Effector memory CD8-positive, alpha-beta T cell (primary cell): ENCODE measurements around the gene VCP.
A peak's percentile ranks its signal among the peaks of the same experiment; 100 is the strongest.
"Not testable (repeated sequence)": the region's sequence is repeated elsewhere in the genome, so short reads cannot be mapped to it uniquely, and the experiment has no call there.

Source experiments
- ATAC-seq: fragments of 150-1000 bp; cut with Tn5 transposase; replicated peaks from 2 replicates; pipeline ENCODE4 v1.10.0; 2021; ENCODE audit warnings: mild to moderate bottlenecking, moderate library complexity
- DNase-seq, 3 experiments: peaks; one replicate each; pipeline ENCODE4 v3.0.0; 2021
- H3K27ac Mint-ChIP-seq, 2 donors: one replicate each; pipeline ENCODE4 v1.8.0; 2022; ENCODE audit warnings: mild to moderate bottlenecking in 2 of 2, mixed read lengths in 2 of 2, moderate library complexity in 2 of 2
- H3K27me3 Mint-ChIP-seq, 2 donors: one replicate each; pipeline ENCODE4 v1.8.0; 2022; ENCODE audit warnings: mixed read lengths in 2 of 2
- H3K36me3 Mint-ChIP-seq: one replicate; pipeline ENCODE4 v1.8.0; 2022; ENCODE audit warnings: mild to moderate bottlenecking, moderate library complexity, mixed read lengths; ENCODE audit not compliant: insufficient read depth
- H3K4me1 Mint-ChIP-seq, 2 donors: one replicate each; pipeline ENCODE4 v1.8.0; 2022; ENCODE audit warnings: low read depth in 2 of 2, mixed read lengths in 2 of 2
- H3K4me3 Mint-ChIP-seq, 2 donors: one replicate each; pipeline ENCODE4 v1.8.0; 2022; ENCODE audit warnings: mild to moderate bottlenecking in 2 of 2, mixed read lengths in 2 of 2, moderate library complexity in 2 of 2
- H3K9me3 Mint-ChIP-seq, 2 donors: one replicate each; pipeline ENCODE4 v1.8.0; 2022; ENCODE audit warnings: mixed read lengths in 2 of 2

Gene VCP

DNA sequence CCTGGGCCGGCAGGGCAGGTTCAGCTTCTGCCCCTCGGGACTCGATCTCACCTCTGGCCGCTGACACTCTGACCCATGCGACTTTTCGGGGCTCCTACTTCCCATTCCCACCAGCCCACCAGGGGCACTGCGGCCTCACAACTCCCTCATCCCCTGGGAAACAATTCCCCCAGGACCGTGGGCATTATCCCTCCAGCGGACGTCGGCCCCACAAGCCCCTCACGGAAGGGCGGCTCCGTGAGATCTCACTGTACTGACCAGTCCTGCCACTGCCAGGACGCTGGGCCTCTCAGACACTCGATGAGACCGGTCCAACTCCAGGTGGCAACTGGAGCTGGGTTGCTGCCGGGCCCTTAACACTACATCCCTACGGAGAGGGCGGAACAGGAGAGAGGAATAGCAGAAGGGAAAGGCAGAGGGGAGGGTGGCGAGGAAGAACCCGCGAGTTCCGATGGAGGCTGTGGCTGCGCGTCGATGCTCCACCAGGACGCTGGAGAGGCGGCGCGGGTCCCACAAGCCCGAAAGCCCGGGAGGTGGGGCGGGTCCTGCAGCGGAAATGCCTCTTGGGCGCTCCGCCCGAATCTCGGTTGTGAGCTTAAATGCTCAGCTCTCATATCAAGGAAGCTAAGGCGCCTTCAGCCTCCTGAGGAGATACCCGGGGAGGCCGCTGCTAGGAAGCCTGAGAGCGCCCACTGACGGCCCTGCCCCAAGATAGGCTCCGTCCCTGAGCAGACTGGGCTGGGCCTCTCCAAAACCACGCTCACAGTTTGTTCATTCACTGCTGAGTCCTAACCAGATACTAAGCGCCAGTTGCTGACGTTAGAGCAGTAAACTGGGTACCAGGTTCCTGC is 36.3 kb downstream of the VCP start:
- H3K4me3 Mint-ChIP-seq = peak overlapping the region; percentile 54 to 70
- peak overlapping the region in 1 of 2 donors; percentile 39 for H3K27ac Mint-ChIP-seq

GRCh38 chr9:35033101-35033500 is 39.3 kb downstream of the VCP start:
- Mint-ChIP-seq H3K4me3 (no peak overlapping the region), H3K27me3 (no peaks in the 10 kb centered on the region), H3K4me1 (peaks cover 5 to 9% of the 10 kb centered on the region in 2 donors), H3K36me3 (peaks cover 7% of the 10 kb centered on the region), H3K9me3 (no peaks in the 10 kb centered on the region), H3K27ac (no peak overlapping the region)
- ATAC-seq = no peak
- no peak for DNase-seq

More for the DNA sequence above, 36.3 kb downstream of the VCP start:
- Mint-ChIP-seq H3K4me1 (peaks cover 5 to 9% of the 10 kb centered on the region in 2 donors), H3K27me3 (no peaks in the 10 kb centered on the region), H3K36me3 (peaks cover 9% of the 10 kb centered on the region), H3K9me3 (no peaks in the 10 kb centered on the region)
- DNase-seq (peak in 1 of 3 experiments; percentile 13), ATAC-seq (peak; percentile 75)

GRCh38 chr9:35029852-35030251 is 42.6 kb downstream of the VCP start:
- no peak for DNase-seq
- Mint-ChIP-seq H3K4me1 (no peaks in the 10 kb centered on the region), H3K36me3 (no peaks in the 10 kb centered on the region), H3K4me3 (no peak overlapping the region), H3K9me3 (no peaks in the 10 kb centered on the region), H3K27ac (no peak overlapping the region), H3K27me3 (no peaks in the 10 kb centered on the region)
- ATAC-seq = no peak

GRCh38 chr9:35029241-35029640 is 43.2 kb downstream of the VCP start:
- no peaks in the 10 kb centered on the region for H3K27me3 Mint-ChIP-seq
- H3K4me1 Mint-ChIP-seq = no peaks in the 10 kb centered on the region
- ATAC-seq (no peak), DNase-seq (no peak)
- no peaks in the 10 kb centered on the region for H3K9me3 Mint-ChIP-seq
- H3K36me3 Mint-ChIP-seq = no peaks in the 10 kb centered on the region
- H3K27ac Mint-ChIP-seq = no peak overlapping the region
- H3K4me3 Mint-ChIP-seq = no peak overlapping the region

- Mint-ChIP-seq H3K4me1 (no peaks in the 10 kb centered on the region), H3K27me3 (no peaks in the 10 kb centered on the region), H3K36me3 (no peaks in the 10 kb centered on the region), H3K27ac (no peak overlapping the region), H3K4me3 (no peak overlapping the region), H3K9me3 (no peaks in the 10 kb centered on the region)
- ATAC-seq (no peak), DNase-seq (no peak)
Observed at GRCh38 chr9:35028341-35028740, 44.1 kb downstream of the VCP start.

- Mint-ChIP-seq H3K27me3 (no peaks in the 10 kb centered on the region), H3K27ac (peak overlapping the region in 1 of 2 donors; percentile 8), H3K4me3 (no peak overlapping the region), H3K9me3 (no peaks in the 10 kb centered on the region), H3K36me3 (no peaks in the 10 kb centered on the region), H3K4me1 (no peaks in the 10 kb centered on the region)
- ATAC-seq = no peak
- DNase-seq = no peak
Observed at GRCh38 chr9:35027860-35028259, 44.6 kb downstream of the VCP start.

GRCh38 chr9:35027374-35027773 is 45.1 kb downstream of the VCP start:
- H3K27ac Mint-ChIP-seq = peak overlapping the region in 1 of 2 donors; percentile 8
- H3K36me3 Mint-ChIP-seq = no peaks in the 10 kb centered on the region
- no peak for ATAC-seq
- H3K4me1 Mint-ChIP-seq = no peaks in the 10 kb centered on the region
- no peak for DNase-seq
- H3K9me3 Mint-ChIP-seq = no peaks in the 10 kb centered on the region
- H3K4me3 Mint-ChIP-seq = no peak overlapping the region
- H3K27me3 Mint-ChIP-seq = no peaks in the 10 kb centered on the region

DNA sequence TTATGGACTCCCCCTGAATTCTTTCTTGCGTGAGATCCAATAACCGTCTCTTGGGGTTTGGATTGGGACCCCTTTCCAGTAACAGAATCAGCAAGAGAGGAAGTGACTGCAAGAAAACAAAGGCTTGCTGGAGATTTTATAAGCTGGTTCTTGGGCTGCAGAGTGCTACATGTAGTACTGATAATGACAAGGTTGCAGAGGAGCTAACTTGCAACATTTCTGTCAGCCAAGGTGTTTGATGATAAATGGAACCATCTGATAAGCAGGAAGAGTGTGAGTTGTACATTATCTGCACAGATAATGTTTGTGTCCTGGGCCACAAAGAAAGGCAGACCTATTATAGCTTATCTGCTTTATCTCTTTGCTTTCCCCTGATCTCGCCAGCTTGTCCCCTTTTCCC is 45.8 kb downstream of the VCP start:
- no peaks in the 10 kb centered on the region for H3K36me3 Mint-ChIP-seq
- H3K27me3 Mint-ChIP-seq = no peaks in the 10 kb centered on the region
- H3K4me3 Mint-ChIP-seq = no peak overlapping the region
- no peak overlapping the region for H3K27ac Mint-ChIP-seq
- no peaks in the 10 kb centered on the region for H3K4me1 Mint-ChIP-seq
- DNase-seq (no peak), ATAC-seq (no peak)
- no peaks in the 10 kb centered on the region for H3K9me3 Mint-ChIP-seq

DNA sequence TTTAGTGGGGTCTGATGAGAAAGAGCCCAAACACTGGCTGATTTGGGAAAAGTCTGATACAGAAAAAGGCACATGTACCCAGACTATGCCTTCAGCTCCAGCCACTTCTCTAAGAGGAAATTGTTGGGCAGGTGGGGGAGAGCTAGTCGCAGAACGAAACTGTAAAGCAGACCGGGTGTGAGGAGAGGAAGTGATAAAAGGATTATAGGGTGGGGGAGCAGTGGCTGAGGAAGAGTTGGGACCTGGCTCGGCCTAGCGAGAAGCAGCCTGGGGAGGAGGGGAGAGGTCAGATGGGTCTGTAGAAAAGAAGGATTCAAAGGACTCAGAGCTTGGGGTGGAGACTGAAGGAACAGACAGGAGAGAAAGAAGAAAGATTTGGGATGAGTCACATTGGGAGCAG is 49.0 kb downstream of the VCP start:
- not testable (repeated sequence) for ATAC-seq, DNase-seq, H3K4me1 Mint-ChIP-seq, H3K27me3 Mint-ChIP-seq, H3K9me3 Mint-ChIP-seq, H3K36me3 Mint-ChIP-seq, H3K27ac Mint-ChIP-seq, H3K4me3 Mint-ChIP-seq

GRCh38 chr9:35014517-35014916 is 57.9 kb downstream of the VCP start:
- H3K36me3 Mint-ChIP-seq = peaks cover 9% of the 10 kb centered on the region
- no peak for ATAC-seq
- no peaks in the 10 kb centered on the region for H3K4me1 Mint-ChIP-seq
- no peak for DNase-seq
- H3K27ac Mint-ChIP-seq = no peak overlapping the region
- no peak overlapping the region for H3K4me3 Mint-ChIP-seq
- peaks cover 7 to 8% of the 10 kb centered on the region in 2 donors for H3K9me3 Mint-ChIP-seq
- no peaks in the 10 kb centered on the region for H3K27me3 Mint-ChIP-seq

GRCh38 chr9:35010351-35010958 is 62.0 kb downstream of the VCP start:
- Mint-ChIP-seq H3K36me3 (peaks cover 9% of the 10 kb centered on the region), H3K4me3 (no peak overlapping the region), H3K4me1 (no peaks in the 10 kb centered on the region), H3K9me3 (peaks cover 7 to 8% of the 10 kb centered on the region in 2 donors), H3K27ac (no peak overlapping the region), H3K27me3 (no peaks in the 10 kb centered on the region)
- DNase-seq (no peak), ATAC-seq (no peak)
